WTC11 (cell line): ENCODE measurements around the gene HYOU1. TPM values are rescaled to one million over a fixed set of nuclear protein-coding genes. Genes with fewer than 3 reads are reported as not detected.
A peak's percentile ranks its signal among the peaks of the same experiment; 100 is the strongest.

Source experiments
- ATAC-seq: fragments of 200-7000 bp; cut with Tn5 transposase; 2 replicates; pipeline ENCODE4 v1.10.0; 2021; ENCODE audit warnings: mild to moderate bottlenecking, moderate library complexity
- CTCF ChIA-PET: fragments of 300-600 bp; sonication (Branson Sonifier 250); formaldehyde crosslinking; loops from one replicate; lab custom pipeline; 2021; ENCODE audit warnings: antibody characterized with exemption; lab: Charles Lee
- POLR2A ChIA-PET: fragments of 350-600 bp; sonication (Branson Sonifier 250); formaldehyde crosslinking; loops from one replicate; lab custom pipeline; 2021; ENCODE audit warnings: antibody characterized with exemption; lab: Charles Lee
- DNase-seq: peaks from one replicate; pipeline ENCODE4 v3.0.0; 2021; ENCODE audit warnings: low spot score
- H3K27ac Mint-ChIP-seq: 2 replicates; pipeline ENCODE4 v1.8.0; 2021; ENCODE audit warnings: mixed read lengths
- H3K27me3 Mint-ChIP-seq: 2 replicates; pipeline ENCODE4 v1.8.0; 2021; ENCODE audit warnings: low read depth, mild to moderate bottlenecking, moderate library complexity, mixed read lengths
- H3K36me3 Mint-ChIP-seq: 2 replicates; pipeline ENCODE4 v1.8.0; 2021; ENCODE audit warnings: mixed read lengths
- H3K4me1 Mint-ChIP-seq: 2 replicates; pipeline ENCODE4 v1.8.0; 2022; ENCODE audit warnings: mixed read lengths
- H3K4me3 Mint-ChIP-seq: 2 replicates; pipeline ENCODE4 v1.8.0; 2021; ENCODE audit warnings: mild to moderate bottlenecking, moderate library complexity, mixed read lengths
- H3K9me3 Mint-ChIP-seq: 2 replicates; pipeline ENCODE4 v1.8.0; 2021; ENCODE audit warnings: mixed read lengths
- AR ChIP-seq: fragments of 250-450 bp; sonication (Bioruptor Pico); IDR thresholded peaks from 2 replicates; pipeline ENCODE4 v1.9.0; 2021; ENCODE audit warnings: mild to moderate bottlenecking
- ATF6 ChIP-seq: sonication (generic); formaldehyde crosslinking; IDR thresholded peaks from 2 replicates; pipeline ENCODE4 v1.8.1; 2023; ENCODE audit warnings: mild to moderate bottlenecking, missing genetic modification reagents
- CBFB ChIP-seq: sonication (generic); formaldehyde crosslinking; IDR thresholded peaks from 2 replicates; pipeline ENCODE4 v1.8.1; 2022; ENCODE audit warnings: mild to moderate bottlenecking, low read depth, missing genetic modification reagents
- ERG ChIP-seq: fragments of 250-450 bp; sonication (Bioruptor Pico); IDR thresholded peaks from 2 replicates; pipeline ENCODE4 v1.8.0; 2021; ENCODE audit warnings: mild to moderate bottlenecking
- FOXP1 ChIP-seq: sonication (generic); formaldehyde crosslinking; IDR thresholded peaks from 2 replicates; pipeline ENCODE4 v1.8.0; 2022; ENCODE audit warnings: missing genetic modification reagents, mild to moderate bottlenecking, moderate library complexity, borderline replicate concordance
- GRHL2 ChIP-seq: fragments of 250-450 bp; sonication (Bioruptor Pico); IDR thresholded peaks from 2 replicates; pipeline ENCODE4 v1.8.0; 2022; ENCODE audit warnings: mild to moderate bottlenecking, moderate library complexity; ENCODE audit not compliant: insufficient replicate concordance, severe bottlenecking
- GTF2I ChIP-seq: fragments of 250-450 bp; sonication (Bioruptor Pico); conservative IDR thresholded peaks from 2 replicates; pipeline ENCODE4 v1.4.0; 2021; ENCODE audit warnings: mild to moderate bottlenecking
- HMGXB4 ChIP-seq: sonication (generic); formaldehyde crosslinking; IDR thresholded peaks from 2 replicates; pipeline ENCODE4 v1.8.1; 2023; ENCODE audit warnings: mild to moderate bottlenecking, moderate library complexity, missing genetic modification reagents
- JAZF1 ChIP-seq: fragments of 250-450 bp; sonication (Bioruptor Pico); IDR thresholded peaks from 2 replicates; pipeline ENCODE4 v1.9.0; 2021; ENCODE audit warnings: moderate library complexity, mild to moderate bottlenecking, inconsistent platforms
- MAX ChIP-seq: sonication (generic); formaldehyde crosslinking; IDR thresholded peaks from 2 replicates; pipeline ENCODE4 v1.8.0; 2022; ENCODE audit warnings: mild to moderate bottlenecking, missing genetic modification reagents
- MLX ChIP-seq: sonication (generic); formaldehyde crosslinking; IDR thresholded peaks from 2 replicates; pipeline ENCODE4 v1.8.1; 2023; ENCODE audit warnings: mild to moderate bottlenecking, missing genetic modification reagents, moderate library complexity
- PREB ChIP-seq: sonication (generic); formaldehyde crosslinking; IDR thresholded peaks from 2 replicates; pipeline ENCODE4 v1.8.1; 2022; ENCODE audit warnings: mild to moderate bottlenecking, missing genetic modification reagents, moderate library complexity, borderline replicate concordance
- RORB ChIP-seq: fragments of 250-450 bp; sonication (Bioruptor Pico); IDR thresholded peaks from 2 replicates; pipeline ENCODE4 v1.9.0; 2021; ENCODE audit warnings: mild to moderate bottlenecking
- SMAD4 ChIP-seq: sonication (generic); formaldehyde crosslinking; IDR thresholded peaks from 2 replicates; pipeline ENCODE4 v1.8.0; 2022; ENCODE audit warnings: mild to moderate bottlenecking, missing genetic modification reagents
- SP1 ChIP-seq: sonication (generic); formaldehyde crosslinking; conservative IDR thresholded peaks from 2 replicates; pipeline ENCODE4 v1.8.1; 2022; ENCODE audit warnings: missing genetic modification reagents
- ZMAT4 ChIP-seq: fragments of 250-450 bp; sonication (Bioruptor Pico); IDR thresholded peaks from 2 replicates; pipeline ENCODE4 v1.9.0; 2021; ENCODE audit warnings: mild to moderate bottlenecking
- ZNF121 ChIP-seq: sonication (generic); formaldehyde crosslinking; IDR thresholded peaks from 2 replicates; pipeline ENCODE4 v1.8.0; 2023; ENCODE audit warnings: missing genetic modification reagents
- ZNF138 ChIP-seq: sonication (generic); formaldehyde crosslinking; conservative IDR thresholded peaks from 2 replicates; pipeline ENCODE4 v1.8.1; 2022; ENCODE audit warnings: mild to moderate bottlenecking, moderate library complexity, missing genetic modification reagents
- ZNF317 ChIP-seq: sonication (generic); formaldehyde crosslinking; IDR thresholded peaks from 2 replicates; pipeline ENCODE4 v1.8.1; 2023; ENCODE audit warnings: low read depth, mild to moderate bottlenecking, moderate library complexity, missing genetic modification reagents, borderline replicate concordance
- ZNF396 ChIP-seq: fragments of 250-450 bp; sonication (Bioruptor Pico); IDR thresholded peaks from 2 replicates; pipeline ENCODE4 v1.8.0; 2021; ENCODE audit warnings: mild to moderate bottlenecking, moderate library complexity, borderline replicate concordance
- ZNF671 ChIP-seq: fragments of 250-450 bp; sonication (Bioruptor Pico); IDR thresholded peaks from 2 replicates; pipeline ENCODE4 v1.8.0; 2021; ENCODE audit warnings: mild to moderate bottlenecking
- total RNA-seq: library from RNA; stranded (reverse); gene quantifications from 3 replicates; pipeline ENCODE4 v1.2.3, GENCODE V29; 2021

The HYOU1 gene
- total RNA-seq, 1 experiment from 2014 or later: 276 TPM

GRCh38 chr11:119015054-119015611, 41.9 kb downstream of the HYOU1 start:
- TF ChIP-seq SP1 (CRISPR knock-in tag) (no peak), ZNF317 (CRISPR knock-in tag) (no peak), ZNF396 (CRISPR knock-in tag) (no peak), JAZF1 (CRISPR knock-in tag) (no peak), ZMAT4 (CRISPR knock-in tag) (peak; percentile 25; the same call in 1 of the 2 replicates), ZNF121 (CRISPR knock-in tag) (peak; percentile 77), MAX (CRISPR knock-in tag) (no peak), ATF6 (CRISPR knock-in tag) (no peak), RORB (CRISPR knock-in tag) (no peak), SMAD4 (CRISPR knock-in tag) (no peak), FOXP1 (no peak), MLX (CRISPR knock-in tag) (no peak), AR (CRISPR knock-in tag) (peak; percentile 60), CBFB (CRISPR knock-in tag) (no peak), HMGXB4 (CRISPR knock-in tag) (no peak), ZNF138 (no peak), ZNF671 (CRISPR knock-in tag) (peak; percentile 69), GTF2I (CRISPR knock-in tag) (0 out of 2 replicates have a peak, but pooled peaks have one; percentile 13), PREB (CRISPR knock-in tag) (no peak), GRHL2 (no peak), ERG (CRISPR knock-in tag) (0 out of 2 replicates have a peak, but pooled peaks have one; percentile 55)
- DNase-seq: no peak
- ATAC-seq: no peak
- Mint-ChIP-seq H3K36me3 (peaks cover 68% of the 10 kb centered on the region), H3K27ac (peak overlapping the region; percentile 81), H3K4me1 (peaks cover 16% of the 10 kb centered on the region), H3K4me3 (no peak overlapping the region), H3K27me3 (no peaks in the 10 kb centered on the region; the same call in 1 of the 2 replicates), H3K9me3 (no peaks in the 10 kb centered on the region)
- ChIA-PET CTCF (interaction anchor here (0.6 to 1.5 kb wide), 2 partner anchors 17 to 189 kb away, joined by 3 to 5 read pairs; partner anchors contain the start of gene CENATAC), POLR2A (no interaction called here)
